Osteocyte (in vitro differentiated cells): ENCODE measurements around the gene CBL. TPM values are rescaled to one million over a fixed set of nuclear protein-coding genes. Genes with fewer than 3 reads are reported as not detected.

Source experiments
- DNase-seq: peaks from one replicate; pipeline ENCODE4 v3.0.0; 2021; ENCODE audit warnings: mixed read lengths; ENCODE audit not compliant: unreplicated experiment; ENCODE audit errors: extremely low spot score
- H3K27ac Mint-ChIP-seq: one replicate; pipeline ENCODE4 v1.8.0; 2021; ENCODE audit warnings: mild to moderate bottlenecking, mixed read lengths; ENCODE audit not compliant: unreplicated experiment
- H3K27me3 Mint-ChIP-seq: one replicate; pipeline ENCODE4 v1.8.0; 2021; ENCODE audit warnings: mixed read lengths; ENCODE audit not compliant: unreplicated experiment
- H3K36me3 Mint-ChIP-seq: one replicate; pipeline ENCODE4 v1.8.0; 2021; ENCODE audit warnings: mixed read lengths; ENCODE audit not compliant: unreplicated experiment
- H3K4me1 Mint-ChIP-seq: one replicate; pipeline ENCODE4 v1.8.0; 2021; ENCODE audit warnings: mixed read lengths; ENCODE audit not compliant: unreplicated experiment
- H3K4me3 Mint-ChIP-seq: one replicate; pipeline ENCODE4 v1.8.0; 2021; ENCODE audit warnings: mild to moderate bottlenecking, moderate library complexity, mixed read lengths; ENCODE audit not compliant: unreplicated experiment
- H3K9me3 Mint-ChIP-seq: one replicate; pipeline ENCODE4 v1.8.0; 2021; ENCODE audit warnings: mixed read lengths; ENCODE audit not compliant: unreplicated experiment
- total RNA-seq: library from RNA; stranded (reverse); gene quantifications from 2 replicates; pipeline ENCODE4 v1.2.1, GENCODE V29; 2021
- TF ChIP-seq, protein P1 (sequence below): fragments of 200-600 bp; sonication (generic); IDR thresholded peaks from 2 replicates; pipeline ENCODE4 v1.5.0; 2021; ENCODE audit warnings: antibody characterized with exemption, mild to moderate bottlenecking, moderate library complexity

CBL gene
- total RNA-seq, 1 donor from 2014 or later = 20.8 TPM

DNA sequence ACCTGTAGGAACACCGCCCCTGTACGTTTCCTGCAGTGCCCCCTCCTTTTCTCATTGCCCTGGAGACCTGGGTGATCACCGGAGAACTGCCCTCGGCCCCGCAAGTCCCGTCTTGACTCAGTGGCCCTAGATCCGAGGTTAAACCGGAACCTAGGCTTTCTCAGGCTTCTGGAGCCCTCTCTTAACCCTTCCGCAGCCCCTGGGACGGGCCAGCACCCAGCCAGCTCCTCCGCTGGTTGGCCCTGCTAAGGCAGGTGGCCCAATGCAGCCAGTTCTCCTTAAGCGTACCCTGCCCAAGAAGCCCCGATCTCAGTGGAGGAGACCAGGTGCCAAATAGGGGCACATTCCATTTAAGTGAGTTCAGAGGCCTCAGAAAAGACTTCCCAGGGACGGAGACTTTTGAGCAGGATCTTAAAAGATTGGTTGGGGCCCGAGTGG is 36.8 kb upstream of the CBL start:
- no peak for DNase-seq
- Mint-ChIP-seq H3K4me1 (peaks cover 6% of the 10 kb centered on the region), H3K27ac (peak overlapping the region; percentile 76), H3K36me3 (no peaks in the 10 kb centered on the region), H3K4me3 (peak overlapping the region; percentile 72), H3K9me3 (no peaks in the 10 kb centered on the region), H3K27me3 (no peaks in the 10 kb centered on the region)
- TF ChIP-seq, protein P1, sequence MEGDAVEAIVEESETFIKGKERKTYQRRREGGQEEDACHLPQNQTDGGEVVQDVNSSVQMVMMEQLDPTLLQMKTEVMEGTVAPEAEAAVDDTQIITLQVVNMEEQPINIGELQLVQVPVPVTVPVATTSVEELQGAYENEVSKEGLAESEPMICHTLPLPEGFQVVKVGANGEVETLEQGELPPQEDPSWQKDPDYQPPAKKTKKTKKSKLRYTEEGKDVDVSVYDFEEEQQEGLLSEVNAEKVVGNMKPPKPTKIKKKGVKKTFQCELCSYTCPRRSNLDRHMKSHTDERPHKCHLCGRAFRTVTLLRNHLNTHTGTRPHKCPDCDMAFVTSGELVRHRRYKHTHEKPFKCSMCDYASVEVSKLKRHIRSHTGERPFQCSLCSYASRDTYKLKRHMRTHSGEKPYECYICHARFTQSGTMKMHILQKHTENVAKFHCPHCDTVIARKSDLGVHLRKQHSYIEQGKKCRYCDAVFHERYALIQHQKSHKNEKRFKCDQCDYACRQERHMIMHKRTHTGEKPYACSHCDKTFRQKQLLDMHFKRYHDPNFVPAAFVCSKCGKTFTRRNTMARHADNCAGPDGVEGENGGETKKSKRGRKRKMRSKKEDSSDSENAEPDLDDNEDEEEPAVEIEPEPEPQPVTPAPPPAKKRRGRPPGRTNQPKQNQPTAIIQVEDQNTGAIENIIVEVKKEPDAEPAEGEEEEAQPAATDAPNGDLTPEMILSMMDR = no peak

DNA sequence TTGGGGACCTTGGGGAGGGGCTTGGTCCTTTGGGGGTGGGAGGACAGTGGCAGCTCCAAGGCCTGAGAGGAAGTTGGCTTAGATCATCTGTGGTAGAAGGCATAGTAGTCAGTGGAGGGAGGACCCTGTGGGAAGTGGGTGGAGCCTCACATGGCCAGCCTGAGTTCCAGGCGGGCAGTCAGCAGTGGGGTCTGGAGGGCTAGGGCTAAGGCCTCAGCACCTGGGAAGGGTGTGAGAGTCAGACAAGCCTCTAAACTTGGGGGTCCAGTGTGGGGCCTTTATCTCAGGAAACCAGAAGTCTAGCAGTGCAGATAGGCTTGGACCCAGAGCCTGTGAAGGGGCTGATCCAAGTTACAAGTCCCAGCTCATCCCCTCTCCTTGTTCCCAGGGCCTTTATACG is 33.6 kb upstream of the CBL start:
- H3K27ac Mint-ChIP-seq = no peak overlapping the region

DNA sequence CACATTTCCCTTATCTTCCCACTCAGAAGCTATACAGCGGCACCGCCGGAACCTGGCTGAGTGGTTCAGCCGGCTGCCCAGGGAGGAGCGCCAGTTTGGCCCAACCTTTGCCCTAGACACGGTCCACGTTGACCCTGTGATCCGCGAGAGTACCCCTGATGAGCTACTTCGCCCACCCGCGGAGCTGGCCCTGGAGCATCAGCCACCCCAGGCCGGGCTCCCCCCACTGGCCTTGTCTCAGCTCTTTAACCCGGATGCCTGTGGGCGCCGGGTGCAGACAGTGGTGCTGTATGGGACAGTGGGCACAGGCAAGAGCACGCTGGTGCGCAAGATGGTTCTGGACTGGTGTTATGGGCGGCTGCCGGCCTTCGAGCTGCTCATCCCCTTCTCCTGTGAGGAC is 32.7 kb upstream of the CBL start:
- no peaks in the 10 kb centered on the region for H3K9me3 Mint-ChIP-seq
- H3K27ac Mint-ChIP-seq = no peak overlapping the region
- DNase-seq = no peak
- TF ChIP-seq, protein P1 = no peak
- H3K4me3 Mint-ChIP-seq = no peak overlapping the region
- peaks cover 2% of the 10 kb centered on the region for H3K36me3 Mint-ChIP-seq
- H3K27me3 Mint-ChIP-seq = no peaks in the 10 kb centered on the region
- peaks cover 14% of the 10 kb centered on the region for H3K4me1 Mint-ChIP-seq

More for the DNA sequence above, 33.6 kb upstream of the CBL start:
- H3K27me3 Mint-ChIP-seq = no peaks in the 10 kb centered on the region
- peaks cover 2% of the 10 kb centered on the region for H3K36me3 Mint-ChIP-seq
- H3K9me3 Mint-ChIP-seq = no peaks in the 10 kb centered on the region
- peaks cover 6% of the 10 kb centered on the region for H3K4me1 Mint-ChIP-seq
- TF ChIP-seq, protein P1 = no peak
- DNase-seq = no peak
- H3K4me3 Mint-ChIP-seq = no peak overlapping the region

DNA sequence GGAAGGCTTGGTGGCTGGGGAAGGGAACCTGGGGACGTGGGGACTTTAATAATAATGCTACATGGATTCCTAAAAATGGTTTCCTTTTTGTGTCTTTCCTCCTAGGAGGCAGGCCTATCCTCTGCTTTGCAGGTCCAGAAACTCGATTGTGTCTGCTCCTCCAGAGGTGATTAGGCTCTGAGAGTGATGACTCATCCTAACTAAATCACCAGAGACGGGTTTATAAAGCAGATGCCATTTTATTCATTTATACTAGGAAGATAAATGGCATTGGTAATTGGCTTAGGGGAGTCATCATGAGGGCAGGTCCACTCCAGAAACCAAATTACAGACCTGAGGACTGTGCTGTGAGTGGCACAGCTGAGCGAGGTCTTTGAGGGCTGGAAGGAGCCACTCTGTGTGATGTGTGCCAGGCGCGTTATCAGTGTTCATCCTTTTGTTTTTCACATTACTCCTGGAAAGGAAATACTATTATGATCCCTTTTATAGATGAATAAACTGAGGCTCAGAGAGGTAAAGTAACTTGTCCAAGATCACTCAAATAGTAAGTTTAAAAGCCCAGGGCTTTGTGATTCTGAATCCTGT is 30.6 kb upstream of the CBL start:
- no peak overlapping the region for H3K4me3 Mint-ChIP-seq
- H3K4me1 Mint-ChIP-seq = peaks cover 9% of the 10 kb centered on the region
- H3K27ac Mint-ChIP-seq = no peak overlapping the region
- H3K27me3 Mint-ChIP-seq = no peaks in the 10 kb centered on the region
- H3K36me3 Mint-ChIP-seq = peaks cover 5% of the 10 kb centered on the region
- H3K9me3 Mint-ChIP-seq = no peaks in the 10 kb centered on the region
- TF ChIP-seq, protein P1 = no peak
- no peak for DNase-seq

DNA sequence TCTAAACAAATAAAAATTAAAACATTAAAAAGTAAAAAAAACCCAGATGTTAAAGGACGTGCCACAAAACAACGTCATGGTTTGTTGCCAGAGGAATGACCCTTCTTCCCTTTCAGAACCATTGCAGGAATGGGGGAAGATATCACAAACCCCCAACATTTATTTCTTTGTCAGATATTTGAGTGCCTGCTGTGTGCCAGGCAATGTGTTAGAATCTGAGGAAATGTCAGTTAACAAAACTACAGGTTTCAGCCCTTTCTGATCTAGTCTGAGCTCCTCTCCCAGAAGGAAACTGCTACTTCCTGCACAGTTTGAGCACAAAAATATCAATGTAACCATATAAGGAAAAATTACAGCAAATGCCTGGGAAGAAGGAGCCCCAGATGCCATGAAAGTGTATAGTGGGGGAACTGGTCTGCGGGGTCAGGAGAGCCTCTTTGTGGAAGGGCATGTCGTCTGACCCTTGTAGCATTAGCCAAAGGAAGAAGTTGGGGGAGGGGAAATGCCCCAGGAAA is 27.9 kb upstream of the CBL start:
- H3K4me3 Mint-ChIP-seq = no peak overlapping the region
- no peaks in the 10 kb centered on the region for H3K27me3 Mint-ChIP-seq
- no peak overlapping the region for H3K27ac Mint-ChIP-seq
- no peaks in the 10 kb centered on the region for H3K9me3 Mint-ChIP-seq
- TF ChIP-seq, protein P1 = no peak
- no peak for DNase-seq
- peaks cover 9% of the 10 kb centered on the region for H3K4me1 Mint-ChIP-seq
- peaks cover 5% of the 10 kb centered on the region for H3K36me3 Mint-ChIP-seq
